ENCODE results near the gene ABCG8.

- no peak for TF ChIP-seq EZH2 (IDR thresholded peaks at IDR 0.05; ENCODE audit: low read depth)
- no peak for TF ChIP-seq CTCF (conservative IDR thresholded peaks at IDR 0.05)
These were observed 6.3 kb upstream of the ABCG8 start for GRCh38 chr2:43832457-43832856.
